Measurements from ENCODE around the gene EXD2.
"Not testable (repeated sequence)": the region's sequence is repeated elsewhere in the genome, so short reads cannot be mapped to it uniquely, and the experiment has no call there.

EXD2 gene

DNA sequence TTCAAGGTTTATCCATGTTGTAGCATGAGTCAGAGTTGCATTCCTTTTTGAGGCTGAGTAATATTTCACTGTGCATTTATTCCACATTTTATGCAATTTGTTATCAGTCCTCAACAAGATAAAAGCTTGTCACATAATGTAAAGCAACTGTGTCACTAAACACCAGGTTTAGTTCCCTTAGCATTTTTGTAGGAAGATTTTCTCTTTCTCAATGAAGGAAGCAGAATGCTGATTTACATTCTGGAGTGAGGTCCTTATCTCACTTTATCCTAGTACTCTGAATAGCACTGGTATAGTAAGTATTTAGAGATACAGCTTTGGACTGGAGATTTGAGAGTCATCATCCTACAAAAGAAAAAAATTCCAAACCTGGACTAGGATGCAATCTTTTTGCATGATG lies 9.8 kb upstream of the EXD2 start:
- TF ChIP-seq FOXP2 (optimal IDR thresholded peaks at IDR 0.05; ENCODE audit: control extremely low read depth, extremely low read length, insufficient read depth) (no peak), EZH2 (IDR thresholded peaks at IDR 0.05) (no peak), POLR2AphosphoS5 (IDR thresholded peaks at IDR 0.05; ENCODE audit: borderline replicate concordance, low read depth, low read length) (no peak)
- Histone ChIP-seq H3K4me3 (no peak overlapping the region), H3K27ac (no peak overlapping the region), H3K36me3 (ENCODE audit: insufficient read depth, low read length) (no peaks in the 10 kb centered on the region), H3K9ac (ENCODE audit: insufficient read length) (no peak overlapping the region), H3K9me3 (ENCODE audit: low read depth, low read length) (no peaks in the 10 kb centered on the region)
- DNase-seq (ENCODE audit: low read depth, low spot score), result no peak

DNA sequence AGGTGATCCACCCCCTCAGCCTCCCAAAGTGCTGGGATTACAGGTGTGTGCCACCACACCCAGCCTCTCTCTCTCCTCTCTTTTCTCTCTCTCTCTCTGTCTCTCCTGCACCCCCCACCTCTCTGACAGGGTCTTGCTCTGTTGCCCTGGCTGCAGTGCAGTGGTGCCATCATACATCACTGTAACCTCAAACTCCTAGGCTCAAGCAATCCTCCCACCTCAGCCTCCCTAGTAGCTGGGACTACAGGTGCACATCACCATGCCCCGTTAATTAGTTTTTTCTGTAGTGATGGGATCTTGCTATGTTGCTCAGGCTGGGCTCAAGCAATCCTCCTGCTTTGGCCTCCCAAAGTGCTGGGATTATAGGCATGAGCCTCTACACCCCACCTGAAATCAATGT lies 8.7 kb upstream of the EXD2 start:
- not testable (repeated sequence) for H3K27ac ChIP-seq; H3K9ac ChIP-seq (ENCODE audit: insufficient read length); H3K4me3 ChIP-seq; H3K9me3 ChIP-seq (ENCODE audit: low read depth, low read length); H3K36me3 ChIP-seq (ENCODE audit: insufficient read depth, low read length); DNase-seq (ENCODE audit: low read depth, low spot score)

DNA sequence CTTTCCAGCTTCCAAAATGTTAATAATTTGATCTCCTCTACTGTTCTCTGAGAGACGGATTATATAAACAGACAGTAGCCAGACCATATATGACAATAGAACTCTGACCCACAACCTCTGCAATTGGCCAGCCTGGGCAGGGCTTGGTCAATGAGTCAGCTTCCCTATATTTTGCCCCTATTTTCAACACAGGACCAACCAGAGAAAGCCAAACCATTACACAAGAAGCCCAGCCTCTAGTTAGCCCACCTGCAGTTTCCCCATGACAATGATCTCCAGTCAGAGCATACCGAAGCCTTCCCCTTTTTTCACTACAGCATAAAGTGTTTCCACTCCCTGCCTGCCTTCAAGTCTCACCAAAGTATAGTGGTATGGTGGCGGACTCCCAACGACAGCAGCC lies 7.6 kb upstream of the EXD2 start:
- Histone ChIP-seq H3K36me3 (ENCODE audit: insufficient read depth, low read length) (no peaks in the 10 kb centered on the region), H3K9me3 (ENCODE audit: low read depth, low read length) (no peaks in the 10 kb centered on the region), H3K27ac (no peak overlapping the region), H3K9ac (ENCODE audit: insufficient read length) (no peak overlapping the region), H3K4me3 (no peak overlapping the region)
- no peak for TF ChIP-seq EZH2 (IDR thresholded peaks at IDR 0.05)
- TF ChIP-seq FOXP2 (optimal IDR thresholded peaks at IDR 0.05; ENCODE audit: control extremely low read depth, extremely low read length, insufficient read depth), result no peak
- TF ChIP-seq POLR2AphosphoS5 (IDR thresholded peaks at IDR 0.05; ENCODE audit: borderline replicate concordance, low read depth, low read length), result no peak
- DNase-seq (ENCODE audit: low read depth, low spot score), result no peak

DNA sequence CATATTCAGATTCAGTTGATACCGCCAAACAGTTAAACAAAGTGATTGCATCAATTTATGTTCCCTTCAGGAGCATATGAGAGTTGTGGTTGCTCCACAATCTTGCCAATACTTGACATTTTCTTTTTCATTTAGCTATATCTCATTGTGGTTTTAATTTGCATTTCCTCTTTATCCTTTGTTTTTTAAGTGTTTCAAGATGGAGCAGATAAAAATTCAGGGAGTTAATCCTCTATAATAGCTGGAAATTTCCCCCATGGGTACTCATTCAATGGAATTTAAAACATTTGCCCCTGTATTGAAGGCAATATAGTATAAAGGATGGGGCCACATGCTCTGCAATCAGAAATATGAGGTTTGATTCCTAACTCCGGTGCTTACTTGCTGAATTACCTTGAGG lies 1.1 kb upstream of the EXD2 start:
- DNase-seq (ENCODE audit: low read depth, low spot score), result peak; percentile 42
- TF ChIP-seq FOXP2 (optimal IDR thresholded peaks at IDR 0.05; ENCODE audit: control extremely low read depth, extremely low read length, insufficient read depth) (no peak), EZH2 (IDR thresholded peaks at IDR 0.05) (no peak), POLR2AphosphoS5 (IDR thresholded peaks at IDR 0.05; ENCODE audit: borderline replicate concordance, low read depth, low read length) (no peak)
- Histone ChIP-seq H3K27ac (no peak overlapping the region), H3K36me3 (ENCODE audit: insufficient read depth, low read length) (no peaks in the 10 kb centered on the region), H3K9ac (ENCODE audit: insufficient read length) (no peak overlapping the region), H3K9me3 (ENCODE audit: low read depth, low read length) (no peaks in the 10 kb centered on the region), H3K4me3 (no peak overlapping the region)

DNA sequence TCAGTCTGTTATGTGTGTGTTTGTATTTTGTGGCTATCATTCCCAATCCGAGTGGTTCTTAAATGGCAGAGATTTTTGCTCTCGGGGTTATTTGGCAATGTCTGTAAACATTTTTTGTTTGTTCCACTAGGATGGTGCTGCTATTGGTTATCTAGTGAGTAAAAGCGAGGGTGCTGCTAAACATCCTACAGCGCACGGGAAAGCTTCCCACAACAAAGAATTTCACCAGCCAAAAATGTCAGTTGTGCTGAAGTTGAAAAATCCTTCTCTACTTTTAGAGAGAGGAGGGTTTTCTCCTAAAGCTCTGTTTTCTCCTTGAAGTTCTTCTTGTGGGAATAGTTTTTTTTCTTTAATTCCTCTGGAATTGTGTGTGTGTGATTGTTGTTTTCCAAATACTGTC lies 2.4 kb downstream of the EXD2 start:
- DNase-seq (ENCODE audit: low read depth, low spot score), result no peak
- Histone ChIP-seq H3K4me3 (no peak overlapping the region), H3K27ac (no peak overlapping the region), H3K9ac (ENCODE audit: insufficient read length) (no peak overlapping the region), H3K36me3 (ENCODE audit: insufficient read depth, low read length) (no peaks in the 10 kb centered on the region), H3K9me3 (ENCODE audit: low read depth, low read length) (no peaks in the 10 kb centered on the region)
- TF ChIP-seq FOXP2 (optimal IDR thresholded peaks at IDR 0.05; ENCODE audit: control extremely low read depth, extremely low read length, insufficient read depth) (no peak), EZH2 (IDR thresholded peaks at IDR 0.05) (no peak), POLR2AphosphoS5 (IDR thresholded peaks at IDR 0.05; ENCODE audit: borderline replicate concordance, low read depth, low read length) (no peak)

DNA sequence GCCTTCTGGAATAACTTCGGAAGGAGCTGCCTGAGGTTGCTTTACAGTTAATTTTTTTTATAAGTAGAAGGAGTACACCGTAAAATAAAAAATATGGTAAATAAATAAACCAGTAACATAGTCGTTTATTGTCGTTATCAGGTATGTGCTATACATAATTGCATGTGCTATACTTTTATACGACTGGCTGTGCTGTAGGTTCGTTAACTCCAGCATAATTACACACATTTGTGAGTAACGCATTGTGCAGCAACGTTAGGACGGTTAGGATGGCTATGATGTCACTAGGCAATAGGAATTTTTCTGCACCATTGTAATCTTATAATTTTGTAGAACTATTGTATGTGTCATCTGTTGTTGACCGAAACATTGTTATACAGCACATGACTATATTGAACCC lies 8.5 kb downstream of the EXD2 start:
- no peak overlapping the region for H3K4me3 ChIP-seq
- no peak for TF ChIP-seq POLR2AphosphoS5 (IDR thresholded peaks at IDR 0.05; ENCODE audit: borderline replicate concordance, low read depth, low read length)
- no peak for TF ChIP-seq FOXP2 (optimal IDR thresholded peaks at IDR 0.05; ENCODE audit: control extremely low read depth, extremely low read length, insufficient read depth)
- TF ChIP-seq EZH2 (IDR thresholded peaks at IDR 0.05), result no peak
- H3K36me3 ChIP-seq (ENCODE audit: insufficient read depth, low read length), result no peaks in the 10 kb centered on the region
- H3K27ac ChIP-seq, result no peak overlapping the region
- no peak overlapping the region for H3K9ac ChIP-seq (ENCODE audit: insufficient read length)
- no peaks in the 10 kb centered on the region for H3K9me3 ChIP-seq (ENCODE audit: low read depth, low read length)
- no peak for DNase-seq (ENCODE audit: low read depth, low spot score)

DNA sequence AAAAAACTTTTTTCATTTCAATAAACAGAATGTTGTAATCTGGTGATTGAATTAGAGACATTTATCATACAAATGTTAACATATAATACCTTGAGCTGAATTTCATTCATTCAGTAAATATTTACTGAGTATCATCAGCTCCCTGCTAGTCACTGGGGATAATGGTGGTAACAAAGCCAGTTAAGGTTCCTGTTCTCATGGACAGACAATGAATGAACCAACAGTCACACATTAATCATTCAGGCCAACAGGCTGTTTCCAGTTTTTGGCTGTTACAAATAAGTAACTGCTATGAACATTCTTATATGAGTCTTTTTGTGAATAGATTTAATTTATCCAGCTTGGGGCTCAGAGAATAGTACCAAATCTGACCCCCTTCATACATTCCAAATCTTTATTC lies 13.5 kb downstream of the EXD2 start:
- TF ChIP-seq POLR2AphosphoS5 (IDR thresholded peaks at IDR 0.05; ENCODE audit: borderline replicate concordance, low read depth, low read length) (no peak), EZH2 (IDR thresholded peaks at IDR 0.05) (no peak), FOXP2 (optimal IDR thresholded peaks at IDR 0.05; ENCODE audit: control extremely low read depth, extremely low read length, insufficient read depth) (no peak)
- no peak for DNase-seq (ENCODE audit: low read depth, low spot score)
- Histone ChIP-seq H3K9me3 (ENCODE audit: low read depth, low read length) (no peaks in the 10 kb centered on the region), H3K36me3 (ENCODE audit: insufficient read depth, low read length) (no peaks in the 10 kb centered on the region), H3K9ac (ENCODE audit: insufficient read length) (no peak overlapping the region), H3K4me3 (no peak overlapping the region), H3K27ac (no peak overlapping the region)

DNA sequence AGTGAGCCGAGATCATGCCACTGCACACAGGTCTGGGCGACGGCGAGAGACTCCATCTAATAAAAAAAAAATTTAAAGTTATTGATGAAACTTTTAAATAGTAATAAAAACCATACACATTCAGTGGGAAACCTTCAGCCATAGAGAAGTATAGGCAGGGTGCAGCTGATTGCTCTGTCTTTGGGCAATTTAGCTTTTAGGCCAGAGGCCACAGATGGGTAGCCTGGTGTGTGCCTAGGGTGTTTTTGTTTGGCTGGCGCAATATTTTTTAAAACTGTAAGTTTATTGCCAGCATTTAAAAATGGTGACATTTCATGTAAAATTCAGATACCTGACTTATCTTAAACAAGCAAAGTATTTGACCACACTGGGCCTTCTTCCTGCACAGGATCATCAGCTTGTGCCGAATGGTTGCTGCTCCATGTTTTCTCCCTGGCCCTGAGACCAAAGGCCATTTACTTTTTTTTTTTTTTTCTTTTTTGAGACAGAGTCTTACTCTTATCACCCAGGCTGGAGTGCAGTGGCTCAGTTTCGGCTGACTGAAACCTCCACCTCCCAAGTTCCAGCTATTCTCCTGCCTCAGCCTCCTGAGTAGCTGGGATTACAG lies 16.2 kb downstream of the EXD2 start:
- no peak for DNase-seq (ENCODE audit: low read depth, low spot score)
- H3K9me3 ChIP-seq (ENCODE audit: low read depth, low read length), result no peaks in the 10 kb centered on the region
- H3K27ac ChIP-seq, result no peak overlapping the region
- no peaks in the 10 kb centered on the region for H3K36me3 ChIP-seq (ENCODE audit: insufficient read depth, low read length)
- TF ChIP-seq EZH2 (IDR thresholded peaks at IDR 0.05) (no peak), POLR2AphosphoS5 (IDR thresholded peaks at IDR 0.05; ENCODE audit: borderline replicate concordance, low read depth, low read length) (no peak), FOXP2 (optimal IDR thresholded peaks at IDR 0.05; ENCODE audit: control extremely low read depth, extremely low read length, insufficient read depth) (no peak)
- no peak overlapping the region for H3K4me3 ChIP-seq
- H3K9ac ChIP-seq (ENCODE audit: insufficient read length), result no peak overlapping the region

DNA sequence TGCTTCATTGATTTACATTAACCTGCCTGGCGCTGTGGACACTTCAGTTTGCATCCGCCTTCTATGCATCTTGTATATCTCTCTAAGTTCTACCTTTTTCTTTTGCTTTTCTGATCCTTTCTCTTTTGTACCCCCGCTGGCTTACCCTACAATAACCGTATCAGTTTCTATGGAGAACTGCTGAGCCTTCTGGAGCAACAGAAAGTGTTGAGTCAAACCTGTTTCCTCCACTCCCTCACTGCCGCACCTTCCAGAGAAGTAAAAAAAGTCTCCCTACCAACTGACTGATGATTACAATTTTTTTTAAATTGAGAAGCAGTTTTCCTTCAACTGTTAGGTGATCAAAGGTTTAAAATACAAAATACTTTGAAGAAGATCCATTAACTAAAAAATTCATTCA lies 17.4 kb downstream of the EXD2 start:
- H3K36me3 ChIP-seq (ENCODE audit: insufficient read depth, low read length), result no peaks in the 10 kb centered on the region
- no peaks in the 10 kb centered on the region for H3K9me3 ChIP-seq (ENCODE audit: low read depth, low read length)
- H3K9ac ChIP-seq (ENCODE audit: insufficient read length), result no peak overlapping the region
- TF ChIP-seq EZH2 (IDR thresholded peaks at IDR 0.05) (no peak), POLR2AphosphoS5 (IDR thresholded peaks at IDR 0.05; ENCODE audit: borderline replicate concordance, low read depth, low read length) (no peak), FOXP2 (optimal IDR thresholded peaks at IDR 0.05; ENCODE audit: control extremely low read depth, extremely low read length, insufficient read depth) (no peak)
- H3K4me3 ChIP-seq, result no peak overlapping the region
- H3K27ac ChIP-seq, result no peak overlapping the region
- no peak for DNase-seq (ENCODE audit: low read depth, low spot score)

All from SK-N-MC (cell line).